Neural progenitor cell (in vitro differentiated cells): Measurements from ENCODE around the gene CACUL1. TPM values are rescaled to one million over a fixed set of nuclear protein-coding genes. Genes with fewer than 3 reads are reported as not detected.

Experiments used
- DNase-seq: peaks from one replicate; pipeline ENCODE4 v3.0.0-alpha.2; 2016; ENCODE audit warnings: low spot score
- H2AFZ ChIP-seq: fragments of 200-600 bp; sonication (generic); replicated peaks from 2 replicates; pipeline ENCODE4 v1.6.1; 2016; ENCODE audit warnings: antibody characterized with exemption
- H3F3A ChIP-seq: fragments of 200-600 bp; sonication (generic); 2 replicates; pipeline ENCODE4 v1.6.1; 2016; ENCODE audit warnings: antibody characterized with exemption, low read depth
- H3K27ac ChIP-seq: fragments of 200-600 bp; sonication (generic); 2 replicates; pipeline ENCODE4 v1.5.1; 2016; ENCODE audit warnings: mild to moderate bottlenecking
- H3K27me3 ChIP-seq: fragments of 200-600 bp; sonication (generic); 2 replicates; pipeline ENCODE4 v1.6.1; 2016; ENCODE audit warnings: mild to moderate bottlenecking, moderate library complexity
- H3K36me3 ChIP-seq: fragments of 200-600 bp; sonication (generic); 2 replicates; pipeline ENCODE4 v1.5.1; 2016
- H3K4me1 ChIP-seq: fragments of 200-600 bp; sonication (generic); 2 replicates; pipeline ENCODE4 v1.6.1; 2016; ENCODE audit warnings: mixed run types
- H3K4me2 ChIP-seq: fragments of 200-600 bp; sonication (generic); 2 replicates; pipeline ENCODE4 v1.6.1; 2016
- H3K4me3 ChIP-seq: fragments of 200-600 bp; sonication (generic); 2 replicates; pipeline ENCODE4 v1.5.1; 2016
- H3K79me2 ChIP-seq: fragments of 200-600 bp; sonication (generic); 2 replicates; pipeline ENCODE4 v1.6.1; 2016; ENCODE audit warnings: low read depth
- H3K9ac ChIP-seq: fragments of 200-600 bp; sonication (generic); 2 replicates; pipeline ENCODE4 v1.6.1; 2016
- H3K9me3 ChIP-seq: fragments of 200-600 bp; sonication (generic); 2 replicates; pipeline ENCODE4 v1.5.1; 2016; ENCODE audit warnings: low read depth
- H4K20me1 ChIP-seq: fragments of 200-600 bp; sonication (generic); 2 replicates; pipeline ENCODE4 v1.6.1; 2016; ENCODE audit warnings: low read depth
- H3K27ac Mint-ChIP-seq: 3 replicates; pipeline ENCODE4 v1.8.0; 2021; ENCODE audit warnings: mixed read lengths
- H3K27me3 Mint-ChIP-seq: 2 replicates; pipeline ENCODE4 v1.8.0; 2022; ENCODE audit warnings: low read depth, mild to moderate bottlenecking, inconsistent platforms, moderate library complexity, mixed read lengths; ENCODE audit not compliant: insufficient read depth
- H3K36me3 Mint-ChIP-seq: 3 replicates; pipeline ENCODE4 v1.8.0; 2021; ENCODE audit warnings: mixed read lengths
- H3K4me1 Mint-ChIP-seq: 3 replicates; pipeline ENCODE4 v1.8.0; 2021; ENCODE audit warnings: mixed read lengths
- H3K4me3 Mint-ChIP-seq: 3 replicates; pipeline ENCODE4 v1.8.0; 2021; ENCODE audit warnings: mild to moderate bottlenecking, moderate library complexity, mixed read lengths
- H3K9me3 Mint-ChIP-seq: 3 replicates; pipeline ENCODE4 v1.8.0; 2020; ENCODE audit warnings: mixed read lengths
- EZH2 ChIP-seq: fragments of 200-600 bp; sonication (generic); IDR thresholded peaks from 2 replicates; pipeline ENCODE4 v1.6.1; 2017; ENCODE audit warnings: antibody characterized with exemption, mild to moderate bottlenecking, moderate library complexity
- EZH2phosphoT487 ChIP-seq: fragments of 200-600 bp; sonication (generic); IDR thresholded peaks from 2 replicates; pipeline ENCODE4 v1.6.1; 2017; ENCODE audit warnings: antibody characterized with exemption
- total RNA-seq: library from RNA; depleted of rRNA; stranded (reverse); fragments of >200 nt; gene quantifications from 2 replicates; pipeline ENCODE4 v1.2.3, GENCODE V29; 2015; ENCODE audit warnings: low replicate concordance
- TF ChIP-seq, protein P1 (sequence below): fragments of 200-600 bp; sonication (generic); IDR thresholded peaks from 2 replicates; pipeline ENCODE4 v1.5.1; 2017; ENCODE audit warnings: antibody characterized with exemption, mild to moderate bottlenecking

Gene CACUL1
- total RNA-seq, 1 donor from 2014 or later = 38.8 TPM

DNA sequence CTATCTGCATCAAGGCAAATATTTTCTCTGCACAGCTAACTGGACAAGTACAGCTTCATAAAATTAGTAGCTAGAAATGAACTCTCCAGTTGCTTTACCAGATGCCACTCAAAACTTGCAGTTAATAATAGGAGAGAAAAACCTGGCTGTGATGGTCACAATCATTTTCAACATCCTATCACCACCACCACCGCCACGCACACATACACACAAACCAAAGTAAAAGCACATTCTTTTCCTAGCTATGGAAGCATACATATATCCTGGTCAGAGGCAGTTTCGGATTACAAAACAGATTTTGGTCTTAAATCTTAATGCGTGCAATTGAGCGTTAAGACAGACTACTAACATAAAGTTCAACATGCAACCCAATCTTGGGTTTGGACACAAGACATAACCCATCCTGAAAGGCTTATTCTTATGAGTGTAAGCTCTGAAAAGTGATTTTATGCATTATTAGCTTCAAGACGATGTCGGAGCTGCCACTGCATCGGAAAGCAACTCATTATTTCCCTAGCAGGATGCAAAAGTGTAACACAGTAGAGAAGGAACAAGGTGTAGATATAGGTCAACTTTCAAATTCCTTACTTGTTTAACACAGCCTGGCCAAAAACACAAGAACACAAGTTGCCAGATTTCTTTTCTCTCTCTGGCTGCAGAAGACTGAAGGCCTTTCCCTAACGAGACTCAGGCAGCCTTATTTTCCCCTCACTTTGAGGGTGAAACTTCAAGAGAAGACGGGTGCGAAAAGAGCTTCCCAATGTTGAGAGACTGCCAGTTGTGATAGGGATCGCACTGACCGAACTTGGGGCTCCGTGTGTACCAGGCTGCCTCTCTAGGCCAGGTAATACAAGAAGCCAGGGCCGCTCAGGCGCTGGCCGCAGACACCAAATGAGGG is 1.2 kb downstream of the CACUL1 start:
- Mint-ChIP-seq H3K36me3 (peaks cover 14% of the 10 kb centered on the region), H3K27ac (peak overlapping the region; percentile 90), H3K9me3 (peaks cover 2% of the 10 kb centered on the region), H3K4me3 (peak overlapping the region; percentile 98), H3K27me3 (no peaks in the 10 kb centered on the region), H3K4me1 (peaks cover 17% of the 10 kb centered on the region)
- Histone ChIP-seq H3K9ac (peak overlapping the region; percentile 65), H3K9me3 (no peaks in the 10 kb centered on the region), H3K79me2 (peaks cover 60% of the 10 kb centered on the region), H3K27ac (no peak overlapping the region), H3K4me3 (peak overlapping the region; percentile 91), H3K27me3 (peaks cover 27% of the 10 kb centered on the region), H3K36me3 (no peaks in the 10 kb centered on the region), H3F3A (peaks cover 2% of the 10 kb centered on the region), H3K4me2 (peak overlapping the region; percentile 89), H4K20me1 (peaks cover 57% of the 10 kb centered on the region), H3K4me1 (peaks cover 15% of the 10 kb centered on the region), H2AFZ (no peak overlapping the region)
- TF ChIP-seq, protein P1, sequence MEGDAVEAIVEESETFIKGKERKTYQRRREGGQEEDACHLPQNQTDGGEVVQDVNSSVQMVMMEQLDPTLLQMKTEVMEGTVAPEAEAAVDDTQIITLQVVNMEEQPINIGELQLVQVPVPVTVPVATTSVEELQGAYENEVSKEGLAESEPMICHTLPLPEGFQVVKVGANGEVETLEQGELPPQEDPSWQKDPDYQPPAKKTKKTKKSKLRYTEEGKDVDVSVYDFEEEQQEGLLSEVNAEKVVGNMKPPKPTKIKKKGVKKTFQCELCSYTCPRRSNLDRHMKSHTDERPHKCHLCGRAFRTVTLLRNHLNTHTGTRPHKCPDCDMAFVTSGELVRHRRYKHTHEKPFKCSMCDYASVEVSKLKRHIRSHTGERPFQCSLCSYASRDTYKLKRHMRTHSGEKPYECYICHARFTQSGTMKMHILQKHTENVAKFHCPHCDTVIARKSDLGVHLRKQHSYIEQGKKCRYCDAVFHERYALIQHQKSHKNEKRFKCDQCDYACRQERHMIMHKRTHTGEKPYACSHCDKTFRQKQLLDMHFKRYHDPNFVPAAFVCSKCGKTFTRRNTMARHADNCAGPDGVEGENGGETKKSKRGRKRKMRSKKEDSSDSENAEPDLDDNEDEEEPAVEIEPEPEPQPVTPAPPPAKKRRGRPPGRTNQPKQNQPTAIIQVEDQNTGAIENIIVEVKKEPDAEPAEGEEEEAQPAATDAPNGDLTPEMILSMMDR = no peak
- DNase-seq = no peak

- H3K27me3 Mint-ChIP-seq = no peaks in the 10 kb centered on the region
- H3K4me3 Mint-ChIP-seq = peak overlapping the region; percentile 98
- H3K4me1 Mint-ChIP-seq = peaks cover 17% of the 10 kb centered on the region
- H3K27ac Mint-ChIP-seq = no peak overlapping the region
- H3K36me3 Mint-ChIP-seq = peaks cover 25% of the 10 kb centered on the region
- Histone ChIP-seq H3K27me3 (peaks cover 18% of the 10 kb centered on the region), H3K79me2 (peaks cover 71% of the 10 kb centered on the region), H3F3A (peaks cover 2% of the 10 kb centered on the region), H3K4me2 (peak overlapping the region; percentile 89), H3K9me3 (no peaks in the 10 kb centered on the region), H2AFZ (no peak overlapping the region), H3K9ac (peak overlapping the region; percentile 65), H3K36me3 (no peaks in the 10 kb centered on the region), H3K4me3 (peak overlapping the region; percentile 91), H3K27ac (no peak overlapping the region), H3K4me1 (peaks cover 15% of the 10 kb centered on the region), H4K20me1 (peaks cover 69% of the 10 kb centered on the region)
- DNase-seq = no peak
- no peak for TF ChIP-seq EZH2
- TF ChIP-seq, protein P1 = no peak
- no peak for TF ChIP-seq EZH2phosphoT487
- H3K9me3 Mint-ChIP-seq = peaks cover 6% of the 10 kb centered on the region
Observed at GRCh38 chr10:118752409-118752808, 2.4 kb downstream of the CACUL1 start.

DNA sequence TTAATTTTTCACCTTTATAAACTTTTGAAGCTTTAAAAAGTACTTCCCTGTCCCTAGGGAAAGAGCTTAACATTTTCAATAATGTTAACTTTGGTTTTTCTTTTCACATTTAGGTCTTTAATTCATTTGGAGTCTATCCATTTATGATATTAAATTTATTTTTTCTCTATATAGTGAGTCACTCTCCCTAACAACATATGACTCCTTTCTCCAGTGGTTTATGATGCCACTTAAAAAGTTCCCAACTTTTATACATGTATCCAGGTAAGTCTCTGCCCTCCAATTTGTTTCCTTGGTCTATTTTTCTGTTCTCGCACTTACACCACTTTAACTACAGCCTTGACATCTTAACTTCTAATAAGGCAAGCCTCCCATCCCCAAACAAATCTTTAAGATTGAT is 3.5 kb downstream of the CACUL1 start:
- peaks cover 17% of the 10 kb centered on the region for H3K4me1 Mint-ChIP-seq
- H2AFZ ChIP-seq = no peak overlapping the region
- peaks cover 7% of the 10 kb centered on the region for H3K27me3 ChIP-seq
- peaks cover 10% of the 10 kb centered on the region for H3K9me3 Mint-ChIP-seq
- no peak overlapping the region for H3K27ac Mint-ChIP-seq
- TF ChIP-seq EZH2phosphoT487 (no peak), EZH2 (no peak)
- TF ChIP-seq, protein P1 = no peak
- no peak for DNase-seq
- H3K4me1 ChIP-seq = peaks cover 15% of the 10 kb centered on the region
- peaks cover 2% of the 10 kb centered on the region for H3F3A ChIP-seq
- no peak overlapping the region for H3K4me3 ChIP-seq
- no peak overlapping the region for H3K4me2 ChIP-seq
- peaks cover 79% of the 10 kb centered on the region for H4K20me1 ChIP-seq
- H3K79me2 ChIP-seq = peaks cover 83% of the 10 kb centered on the region
- no peak overlapping the region for H3K27ac ChIP-seq
- H3K9me3 ChIP-seq = no peaks in the 10 kb centered on the region
- no peaks in the 10 kb centered on the region for H3K36me3 ChIP-seq
- peaks cover 30% of the 10 kb centered on the region for H3K36me3 Mint-ChIP-seq
- no peak overlapping the region for H3K4me3 Mint-ChIP-seq
- no peak overlapping the region for H3K9ac ChIP-seq
- H3K27me3 Mint-ChIP-seq = no peaks in the 10 kb centered on the region
